NCI-H82 treated with DMSO at 0.1 percent for 48 hours (cell line): ENCODE data around the gene LPCAT1.

Experiments used
- DNase-seq: peaks from one replicate; lab custom pipeline; 2025; ENCODE audit not compliant: unreplicated experiment; lab: John Stamatoyannopoulos, UW

LPCAT1 gene

GRCh38 chr5:1497795-1498622 lies 25.8 kb downstream of the LPCAT1 start:
- no peak for DNase-seq

GRCh38 chr5:1497242-1497777 lies 26.4 kb downstream of the LPCAT1 start:
- no peak for DNase-seq

GRCh38 chr5:1495525-1495897 lies 28.2 kb downstream of the LPCAT1 start:
- no peak for DNase-seq

- no peak for DNase-seq
Observed at GRCh38 chr5:1494780-1495524, 28.8 kb downstream of the LPCAT1 start.

GRCh38 chr5:1493941-1494340 lies 29.8 kb downstream of the LPCAT1 start:
- DNase-seq = no peak

- no peak for DNase-seq
Observed at GRCh38 chr5:1493413-1493812, 30.3 kb downstream of the LPCAT1 start.

- DNase-seq = no peak
Observed at GRCh38 chr5:1492757-1493156, 31.0 kb downstream of the LPCAT1 start.

GRCh38 chr5:1490376-1490775 lies 33.4 kb downstream of the LPCAT1 start:
- no peak for DNase-seq

- DNase-seq = no peak
Observed at GRCh38 chr5:1489754-1490153, 34.0 kb downstream of the LPCAT1 start.

- DNase-seq = no peak
Observed at GRCh38 chr5:1488882-1489680, 34.7 kb downstream of the LPCAT1 start.

- DNase-seq = no peak
Observed at GRCh38 chr5:1487079-1487764, 36.5 kb downstream of the LPCAT1 start.

GRCh38 chr5:1486271-1486670 lies 37.5 kb downstream of the LPCAT1 start:
- no peak for DNase-seq

- DNase-seq = no peak
Observed at GRCh38 chr5:1485579-1486118, 38.1 kb downstream of the LPCAT1 start.

GRCh38 chr5:1484730-1485578 lies 38.8 kb downstream of the LPCAT1 start:
- no peak for DNase-seq

- DNase-seq = no peak
Observed at GRCh38 chr5:1483856-1484729, 39.7 kb downstream of the LPCAT1 start.

GRCh38 chr5:1483064-1483463 lies 40.7 kb downstream of the LPCAT1 start:
- no peak for DNase-seq

GRCh38 chr5:1481959-1482331 lies 41.8 kb downstream of the LPCAT1 start:
- no peak for DNase-seq

GRCh38 chr5:1481266-1481958 lies 42.3 kb downstream of the LPCAT1 start:
- DNase-seq = no peak
